ENCODE data around the gene LDHD.
A peak's percentile ranks its signal among the peaks of the same experiment; 100 is the strongest.

LDHD gene

DNA sequence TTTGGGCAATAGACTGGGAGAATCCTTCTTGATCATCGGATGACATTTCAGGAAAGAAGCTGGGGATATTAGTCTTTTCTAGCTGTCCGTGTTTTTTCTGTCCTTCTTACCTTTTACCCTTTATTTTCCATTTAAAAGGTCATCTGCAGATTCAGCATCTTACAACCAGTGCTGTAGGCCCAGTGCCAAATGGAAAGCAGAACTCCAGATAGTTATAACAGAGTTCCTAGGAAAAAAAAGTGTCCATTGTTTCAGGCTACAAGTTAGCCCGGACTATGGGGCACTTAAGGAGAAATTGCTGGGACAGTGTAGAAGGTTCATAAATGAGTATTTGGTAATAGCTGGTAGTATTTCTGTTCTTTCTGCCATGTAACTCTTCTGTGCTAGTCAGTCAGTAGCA, 28.4 kb downstream of the LDHD start:
- H3K36me3 Mint-ChIP-seq (ENCODE audit: low read depth): no peaks in the 10 kb centered on the region
- H3K4me3 Mint-ChIP-seq: no peak overlapping the region
- peaks cover 31% of the 10 kb centered on the region for H3K4me1 Mint-ChIP-seq (ENCODE audit: low read depth)
- H3K9me3 Mint-ChIP-seq: no peaks in the 10 kb centered on the region
- no peaks in the 10 kb centered on the region for H3K27me3 Mint-ChIP-seq
- peak overlapping the region; percentile 72 for H3K27ac Mint-ChIP-seq
- intact Hi-C loops (cut with micrococcal nuclease): no loop called here

GRCh38 chr16:75087375-75087979, 29.1 kb downstream of the LDHD start:
- no peaks in the 10 kb centered on the region for H3K27me3 Mint-ChIP-seq
- intact Hi-C loops (cut with micrococcal nuclease): no loop called here
- no peaks in the 10 kb centered on the region for H3K9me3 Mint-ChIP-seq
- peak overlapping the region; percentile 17 for H3K4me3 Mint-ChIP-seq
- H3K36me3 Mint-ChIP-seq (ENCODE audit: low read depth): no peaks in the 10 kb centered on the region
- peak overlapping the region; percentile 72 for H3K27ac Mint-ChIP-seq
- peaks cover 31% of the 10 kb centered on the region for H3K4me1 Mint-ChIP-seq (ENCODE audit: low read depth)

- Mint-ChIP-seq H3K36me3 (ENCODE audit: low read depth) (no peaks in the 10 kb centered on the region), H3K9me3 (no peaks in the 10 kb centered on the region), H3K27ac (peak overlapping the region; percentile 72), H3K4me1 (ENCODE audit: low read depth) (peaks cover 31% of the 10 kb centered on the region), H3K4me3 (no peak overlapping the region), H3K27me3 (no peaks in the 10 kb centered on the region)
- intact Hi-C loops (cut with micrococcal nuclease): no loop called here
These were observed 29.7 kb downstream of the LDHD start for GRCh38 chr16:75086688-75087374.

GRCh38 chr16:75086281-75086680, 30.3 kb downstream of the LDHD start:
- Mint-ChIP-seq H3K4me3 (no peak overlapping the region), H3K36me3 (ENCODE audit: low read depth) (no peaks in the 10 kb centered on the region), H3K27me3 (peaks cover 2% of the 10 kb centered on the region), H3K9me3 (no peaks in the 10 kb centered on the region), H3K4me1 (ENCODE audit: low read depth) (peaks cover 34% of the 10 kb centered on the region), H3K27ac (no peak overlapping the region)
- intact Hi-C loops (cut with micrococcal nuclease): no loop called here

GRCh38 chr16:75085556-75085955, 31.0 kb downstream of the LDHD start:
- Mint-ChIP-seq H3K27ac (no peak overlapping the region), H3K4me3 (no peak overlapping the region), H3K4me1 (ENCODE audit: low read depth) (peaks cover 39% of the 10 kb centered on the region), H3K9me3 (no peaks in the 10 kb centered on the region), H3K36me3 (ENCODE audit: low read depth) (no peaks in the 10 kb centered on the region), H3K27me3 (peaks cover 2% of the 10 kb centered on the region)
- intact Hi-C loops (cut with micrococcal nuclease): no loop called here

GRCh38 chr16:75083813-75084212, 32.8 kb downstream of the LDHD start:
- Mint-ChIP-seq H3K27ac (no peak overlapping the region), H3K4me1 (ENCODE audit: low read depth) (peaks cover 32% of the 10 kb centered on the region), H3K9me3 (no peaks in the 10 kb centered on the region), H3K4me3 (no peak overlapping the region), H3K27me3 (peaks cover 2% of the 10 kb centered on the region), H3K36me3 (ENCODE audit: low read depth) (no peaks in the 10 kb centered on the region)
- intact Hi-C loops (cut with micrococcal nuclease): no loop called here

GRCh38 chr16:75081179-75081859, 35.3 kb downstream of the LDHD start:
- Mint-ChIP-seq H3K27ac (no peak overlapping the region), H3K9me3 (no peaks in the 10 kb centered on the region), H3K36me3 (ENCODE audit: low read depth) (no peaks in the 10 kb centered on the region), H3K4me3 (no peak overlapping the region), H3K4me1 (ENCODE audit: low read depth) (peaks cover 25% of the 10 kb centered on the region), H3K27me3 (peaks cover 2% of the 10 kb centered on the region)
- intact Hi-C loops (cut with micrococcal nuclease): no loop called here

GRCh38 chr16:75080205-75081029, 36.2 kb downstream of the LDHD start:
- no peak overlapping the region for H3K4me3 Mint-ChIP-seq

GRCh38 chr16:75079346-75079926, 37.1 kb downstream of the LDHD start:
- no peak overlapping the region for H3K27ac Mint-ChIP-seq
- H3K27me3 Mint-ChIP-seq: peaks cover 2% of the 10 kb centered on the region
- no peaks in the 10 kb centered on the region for H3K36me3 Mint-ChIP-seq (ENCODE audit: low read depth)
- H3K4me3 Mint-ChIP-seq: no peak overlapping the region
- no peaks in the 10 kb centered on the region for H3K9me3 Mint-ChIP-seq
- intact Hi-C loops (cut with micrococcal nuclease): no loop called here
- peaks cover 39% of the 10 kb centered on the region for H3K4me1 Mint-ChIP-seq (ENCODE audit: low read depth)

More at GRCh38 chr16:75080205-75081029, 36.2 kb downstream of the LDHD start:
- no peaks in the 10 kb centered on the region for H3K36me3 Mint-ChIP-seq (ENCODE audit: low read depth)
- H3K9me3 Mint-ChIP-seq: no peaks in the 10 kb centered on the region
- H3K27ac Mint-ChIP-seq: no peak overlapping the region
- peaks cover 31% of the 10 kb centered on the region for H3K4me1 Mint-ChIP-seq (ENCODE audit: low read depth)
- intact Hi-C loops (cut with micrococcal nuclease): no loop called here
- peaks cover 2% of the 10 kb centered on the region for H3K27me3 Mint-ChIP-seq

DNA sequence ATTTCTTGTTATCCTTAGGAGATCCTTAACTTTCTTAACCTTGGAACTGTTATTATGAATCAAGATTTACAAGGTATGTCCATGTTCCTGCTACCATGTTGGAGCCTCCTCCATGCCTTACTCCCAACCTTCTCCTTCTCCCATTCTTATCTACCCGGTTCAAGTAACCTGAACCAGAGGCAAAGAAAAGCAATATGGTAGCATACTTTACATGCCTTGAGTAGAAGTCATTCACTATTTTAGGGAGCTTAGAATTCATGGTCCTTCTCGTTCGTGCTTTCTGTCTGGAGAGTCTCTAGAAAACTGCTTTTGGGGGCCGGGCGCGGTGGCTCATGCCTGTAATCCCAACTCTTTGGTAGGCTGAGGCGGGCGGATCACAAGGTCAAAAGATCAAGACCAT, 37.7 kb downstream of the LDHD start:
- Mint-ChIP-seq H3K4me3 (no peak overlapping the region), H3K27me3 (peaks cover 2% of the 10 kb centered on the region), H3K9me3 (no peaks in the 10 kb centered on the region), H3K4me1 (ENCODE audit: low read depth) (peaks cover 44% of the 10 kb centered on the region), H3K27ac (no peak overlapping the region), H3K36me3 (ENCODE audit: low read depth) (no peaks in the 10 kb centered on the region)
- intact Hi-C loops (cut with micrococcal nuclease): no loop called here

DNA sequence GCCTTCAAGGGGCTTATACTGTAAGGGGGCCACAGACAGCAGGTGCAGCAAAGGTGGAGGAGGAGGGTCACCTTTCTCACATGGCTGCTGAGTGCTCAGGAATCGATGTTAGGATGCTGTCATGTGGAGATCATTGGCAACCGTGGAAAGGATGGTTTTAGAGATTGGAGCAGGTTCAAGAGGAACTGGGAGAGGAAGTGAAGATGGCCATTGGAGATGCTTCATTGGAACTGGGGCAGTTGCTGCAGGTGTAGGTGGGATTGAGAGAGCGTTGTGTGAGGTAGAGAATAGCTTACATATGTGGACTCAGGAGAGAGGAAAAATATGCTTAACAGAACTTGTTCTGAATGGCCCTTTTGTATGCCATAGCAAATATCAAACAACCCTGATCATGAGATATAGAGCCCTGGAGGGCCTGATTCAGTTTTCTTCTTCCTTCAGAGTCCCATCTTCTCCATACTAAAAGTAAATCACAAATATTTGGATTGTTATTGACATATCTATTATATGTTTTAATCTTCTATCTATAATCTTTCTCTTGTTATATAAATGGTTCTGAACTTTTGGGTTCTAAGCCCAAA, 40.8 kb downstream of the LDHD start:
- peaks cover 38% of the 10 kb centered on the region for H3K4me1 Mint-ChIP-seq (ENCODE audit: low read depth)
- no peaks in the 10 kb centered on the region for H3K27me3 Mint-ChIP-seq
- H3K27ac Mint-ChIP-seq: peak overlapping the region; percentile 42
- H3K36me3 Mint-ChIP-seq (ENCODE audit: low read depth): no peaks in the 10 kb centered on the region
- intact Hi-C loops (cut with micrococcal nuclease): no loop called here
- no peak overlapping the region for H3K4me3 Mint-ChIP-seq
- H3K9me3 Mint-ChIP-seq: no peaks in the 10 kb centered on the region

DNA sequence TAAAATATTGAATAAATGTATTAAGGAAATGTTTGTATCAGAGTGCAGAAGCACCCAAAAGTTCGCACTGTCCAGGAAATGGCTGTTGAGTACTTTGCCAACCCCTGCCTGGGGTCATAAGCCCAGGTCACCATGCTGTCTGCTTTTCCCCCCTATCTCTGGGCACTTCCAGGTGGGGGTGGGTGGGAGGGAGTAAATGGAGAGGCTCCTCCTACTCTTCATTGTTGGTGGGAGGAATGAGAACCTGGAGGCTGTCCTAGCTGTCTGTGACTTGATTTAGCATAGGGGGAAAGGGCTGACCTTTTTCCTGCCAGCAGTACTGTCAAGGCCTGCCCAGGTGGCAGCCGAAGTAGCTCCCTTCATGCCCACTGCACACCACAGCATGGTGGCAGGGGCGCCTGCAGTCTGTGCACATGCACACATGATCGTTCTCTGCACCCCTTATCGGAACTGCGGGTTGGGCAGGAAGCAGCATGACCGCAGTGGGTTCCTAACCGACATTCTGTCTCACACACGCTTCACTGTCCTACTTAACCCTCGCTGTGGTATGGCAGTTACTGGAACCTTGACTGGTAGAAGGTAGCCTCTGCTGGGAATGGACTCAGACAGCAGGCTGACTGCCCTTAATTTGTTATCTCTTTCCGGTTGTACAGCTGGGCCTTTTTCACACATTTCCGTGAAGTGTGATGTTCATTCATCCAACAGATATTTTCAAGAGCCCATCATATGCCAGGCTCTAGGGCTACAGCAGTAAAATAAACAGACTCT, 41.5 kb downstream of the LDHD start:
- H3K36me3 Mint-ChIP-seq (ENCODE audit: low read depth): no peaks in the 10 kb centered on the region
- H3K4me1 Mint-ChIP-seq (ENCODE audit: low read depth): peaks cover 37% of the 10 kb centered on the region
- no peaks in the 10 kb centered on the region for H3K9me3 Mint-ChIP-seq
- H3K27ac Mint-ChIP-seq: peak overlapping the region; percentile 42
- H3K4me3 Mint-ChIP-seq: no peak overlapping the region
- no peaks in the 10 kb centered on the region for H3K27me3 Mint-ChIP-seq
- intact Hi-C loops (cut with micrococcal nuclease): no loop called here

DNA sequence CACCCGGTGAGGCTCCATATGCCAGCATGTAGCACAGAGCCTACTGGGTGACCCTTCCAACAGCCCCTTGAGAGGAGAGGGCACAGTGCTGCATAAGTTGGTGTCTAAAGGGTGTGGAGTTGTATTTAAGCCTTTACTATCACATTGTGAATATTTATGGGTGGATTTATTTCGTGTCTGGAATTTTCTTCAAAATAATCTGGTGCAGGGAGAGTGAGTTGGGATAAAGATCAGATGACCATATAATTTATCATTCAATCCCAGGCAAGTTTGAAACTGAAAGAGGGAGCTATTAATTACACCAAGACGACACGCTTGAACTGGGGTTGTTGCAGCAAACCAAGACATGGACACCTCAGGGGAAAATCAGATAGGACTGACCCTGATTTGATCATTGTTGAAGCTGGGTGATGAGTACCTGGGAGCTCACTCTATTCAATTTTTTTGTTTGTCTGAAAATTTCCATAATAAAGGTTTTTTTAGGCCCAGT, 42.2 kb downstream of the LDHD start:
- H3K4me1 Mint-ChIP-seq (ENCODE audit: low read depth): peaks cover 39% of the 10 kb centered on the region
- no peak overlapping the region for H3K27ac Mint-ChIP-seq
- H3K27me3 Mint-ChIP-seq: no peaks in the 10 kb centered on the region
- no peak overlapping the region for H3K4me3 Mint-ChIP-seq
- intact Hi-C loops (cut with micrococcal nuclease): no loop called here
- no peaks in the 10 kb centered on the region for H3K9me3 Mint-ChIP-seq
- H3K36me3 Mint-ChIP-seq (ENCODE audit: low read depth): no peaks in the 10 kb centered on the region
